Inflammatory macrophage treated with lipopolysaccharide for 1 hour (primary cell): ENCODE data around the gene TMEM164.
A peak's percentile ranks its signal among the peaks of the same experiment; 100 is the strongest.

Experiments
- DNase-seq, 2 donors: peaks; one replicate each; pipeline ENCODE4 v3.0.0-alpha.2; 2020 to 2022

The TMEM164 gene

DNA sequence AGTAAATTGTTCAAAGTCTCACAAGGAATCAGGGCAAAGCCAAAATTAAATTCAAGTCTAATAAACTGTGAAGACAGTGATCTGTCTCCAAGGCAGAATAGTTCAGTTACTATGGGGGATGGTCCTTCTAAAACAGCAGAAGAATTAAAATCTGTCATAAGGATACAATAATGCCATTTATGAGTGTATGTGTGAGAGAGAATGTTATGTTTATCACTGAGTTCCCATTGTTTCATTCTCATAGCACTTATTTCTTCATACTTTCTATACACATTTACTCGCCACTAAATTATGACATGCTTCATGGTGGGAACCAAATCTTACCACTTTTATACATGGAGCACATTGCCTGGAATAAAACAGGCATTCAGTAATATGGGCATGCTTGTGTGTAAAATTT is 212.5 kb downstream of the TMEM164 start:
- DNase-seq = no peak

DNA sequence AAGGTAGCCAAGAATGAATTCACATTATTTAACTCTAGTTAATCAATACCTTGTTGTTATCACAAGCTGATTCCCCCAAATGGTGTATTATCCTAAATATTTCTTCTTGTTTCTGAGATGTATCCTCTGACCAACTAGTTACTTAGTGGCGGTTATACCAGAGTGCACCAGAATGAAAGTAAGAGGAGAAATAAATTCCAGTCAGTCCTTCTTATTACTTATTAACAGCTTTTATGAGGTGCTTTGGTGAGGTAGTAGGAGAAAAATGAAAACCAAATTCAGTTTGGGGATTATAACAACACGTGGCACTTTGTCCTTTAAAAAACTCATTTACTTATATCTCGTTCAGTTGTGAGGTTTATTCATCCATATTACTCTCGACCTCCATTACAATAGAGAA is 213.1 kb downstream of the TMEM164 start:
- DNase-seq = no peak

- peak; percentile 10 to 49 for DNase-seq
Measured at GRCh38 chrX:110218591-110218990, 215.7 kb downstream of the TMEM164 start.

- DNase-seq = no peak
Measured at GRCh38 chrX:110219920-110220319, 217.0 kb downstream of the TMEM164 start.

- DNase-seq = no peak
Measured at GRCh38 chrX:110222497-110223257, 219.8 kb downstream of the TMEM164 start.

DNA sequence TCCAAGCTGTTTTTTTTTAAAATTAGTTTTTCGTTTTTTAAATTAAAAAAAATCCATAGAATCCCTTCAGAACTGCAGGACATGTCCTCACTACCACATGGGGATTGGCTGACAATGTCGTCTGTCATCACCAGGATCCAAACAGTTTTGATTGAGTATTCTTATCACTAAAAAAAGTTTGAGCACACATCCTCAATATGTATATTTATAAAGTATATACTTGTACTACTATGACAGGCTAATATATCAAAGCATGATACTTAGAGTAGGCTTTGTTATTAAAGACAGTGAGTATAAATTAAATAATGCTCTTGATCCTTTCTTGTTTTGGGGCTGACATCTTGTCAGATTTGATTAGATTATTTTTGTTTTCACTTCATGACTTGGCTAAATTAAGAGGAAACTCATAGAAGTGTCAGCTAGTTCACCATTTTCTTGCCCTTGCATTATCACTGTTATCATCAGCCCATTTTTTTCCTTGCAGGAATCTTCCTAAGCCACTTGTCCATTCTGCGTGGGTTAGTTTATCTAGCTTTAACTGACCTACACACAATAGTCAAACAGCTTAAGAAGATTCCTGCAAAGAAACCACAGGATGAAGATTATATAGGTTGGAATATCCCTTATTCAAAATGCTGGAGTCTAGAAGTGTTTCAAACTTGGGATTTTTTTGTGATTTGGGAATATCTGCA is 222.2 kb downstream of the TMEM164 start:
- no peak for DNase-seq

GRCh38 chrX:110226931-110227330 is 224.0 kb downstream of the TMEM164 start:
- no peak for DNase-seq
